GM10248 (cell line): ENCODE measurements around the gene GPS2.

ENCODE experiments used
- CTCF ChIA-PET: fragments of 300-600 bp; sonication (Branson Sonifier 250); formaldehyde crosslinking; extraction: SDS; loops from one replicate; lab custom pipeline; 2021; ENCODE audit warnings: antibody characterized with exemption; lab: Yijun Ruan, JAX
- POLR2A ChIA-PET: fragments of 350-650 bp; sonication (Branson Sonifier 250); formaldehyde crosslinking; extraction: SDS; loops from one replicate; lab custom pipeline; 2020; ENCODE audit warnings: antibody characterized with exemption; lab: Yijun Ruan, JAX
- DNase-seq: peaks from one replicate; pipeline ENCODE4 v3.0.0; 2012; ENCODE audit errors: extremely low spot score
- CTCF ChIP-seq: IDR thresholded peaks from 2 replicates; pipeline ENCODE4 v1.5.1; 2012; ENCODE audit warnings: mild to moderate bottlenecking, low read depth; ENCODE audit errors: extremely low read depth, missing control alignments, control extremely low read depth

Gene GPS2

GRCh38 chr17:7322520-7323194 lies 7.5 kb upstream of the GPS2 start:
- ChIA-PET POLR2A (no interaction called here), CTCF (interaction anchor here (0.8 to 3.6 kb wide), 3 partner anchors 8 to 22 kb away, joined by 3 to 32 read pairs (median 15); partner anchors contain the start of gene GPS2)
- TF ChIP-seq CTCF, result no peak
- DNase-seq, result no peak

DNA sequence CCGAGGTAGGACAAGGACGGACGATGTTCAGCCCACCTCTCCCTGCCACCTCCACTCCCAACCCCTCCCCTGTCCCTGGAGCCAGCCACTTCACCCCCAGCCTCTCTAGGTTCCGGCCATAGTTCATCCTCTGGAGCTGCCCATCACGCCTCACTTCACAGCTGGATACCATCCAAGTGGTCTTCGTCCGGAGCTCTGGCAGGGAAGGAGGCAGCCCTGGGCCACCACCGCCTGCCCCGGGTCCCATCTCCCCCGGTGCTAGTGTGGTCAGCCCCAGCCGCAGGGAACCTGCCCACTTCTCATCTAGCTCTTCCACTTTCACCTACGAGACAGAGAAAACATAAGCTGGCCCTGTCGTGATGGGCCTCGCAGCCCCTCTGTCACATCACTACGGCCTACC lies 6.3 kb upstream of the GPS2 start:
- TF ChIP-seq CTCF, result no peak
- POLR2A ChIA-PET, result interaction anchor here (0.6 kb wide), 1 partner anchor 48 kb away, joined by 4 read pairs; no protein-coding TSS in a partner anchor
- CTCF ChIA-PET, result interaction anchor here (0.8 to 1.7 kb wide), 4 partner anchors 8 to 25 kb away, joined by 3 to 6 read pairs (median 4); partner anchors contain the start of gene ACAP1

DNA sequence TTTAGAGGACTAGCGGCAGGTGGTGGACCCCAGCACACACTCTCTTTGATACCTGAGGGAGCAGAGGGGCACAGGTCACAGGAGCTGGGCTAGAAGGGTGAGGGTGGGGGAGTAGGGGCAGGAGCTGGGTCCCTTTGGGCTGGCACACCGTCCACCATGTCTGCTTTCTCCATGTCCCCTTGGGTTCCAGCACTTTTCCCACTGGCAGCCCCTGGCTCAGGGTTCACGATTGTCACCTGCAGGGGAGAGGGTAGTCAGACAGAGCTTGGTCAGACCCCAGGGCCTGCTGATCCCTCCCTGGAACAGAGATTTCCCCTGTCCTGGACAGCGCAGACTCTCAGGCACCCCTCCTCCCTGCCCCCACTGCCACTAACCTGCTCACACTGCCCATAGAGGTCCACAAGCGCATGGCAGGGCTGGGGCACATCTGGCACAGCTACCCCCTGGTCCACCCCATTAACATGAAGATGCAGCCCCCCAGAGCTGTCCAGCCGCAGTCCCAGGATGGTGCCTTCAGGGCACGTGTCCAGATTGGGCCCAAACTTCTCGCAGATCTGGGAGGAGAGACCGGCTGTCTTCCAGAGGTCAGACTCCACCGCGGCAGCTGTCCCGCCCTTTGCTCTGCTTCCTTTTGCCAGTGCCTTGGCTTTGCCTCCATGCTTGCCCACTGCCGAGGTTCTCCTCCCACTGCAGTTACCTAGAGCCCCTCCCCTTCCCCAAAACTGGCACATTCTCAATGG lies 3.1 kb upstream of the GPS2 start:
- ChIA-PET POLR2A (interaction anchor here (0.5 kb wide), 1 partner anchor 255 kb away, joined by 3 read pairs; no protein-coding TSS in a partner anchor), CTCF (interaction anchor here (0.8 kb wide), 1 partner anchor 37 kb away, joined by 3 read pairs; the partner anchor contains the start of gene TMEM95)
- TF ChIP-seq CTCF, result no peak
- no peak for DNase-seq

More for the DNA sequence above, 6.3 kb upstream of the GPS2 start:
- DNase-seq, result no peak

DNA sequence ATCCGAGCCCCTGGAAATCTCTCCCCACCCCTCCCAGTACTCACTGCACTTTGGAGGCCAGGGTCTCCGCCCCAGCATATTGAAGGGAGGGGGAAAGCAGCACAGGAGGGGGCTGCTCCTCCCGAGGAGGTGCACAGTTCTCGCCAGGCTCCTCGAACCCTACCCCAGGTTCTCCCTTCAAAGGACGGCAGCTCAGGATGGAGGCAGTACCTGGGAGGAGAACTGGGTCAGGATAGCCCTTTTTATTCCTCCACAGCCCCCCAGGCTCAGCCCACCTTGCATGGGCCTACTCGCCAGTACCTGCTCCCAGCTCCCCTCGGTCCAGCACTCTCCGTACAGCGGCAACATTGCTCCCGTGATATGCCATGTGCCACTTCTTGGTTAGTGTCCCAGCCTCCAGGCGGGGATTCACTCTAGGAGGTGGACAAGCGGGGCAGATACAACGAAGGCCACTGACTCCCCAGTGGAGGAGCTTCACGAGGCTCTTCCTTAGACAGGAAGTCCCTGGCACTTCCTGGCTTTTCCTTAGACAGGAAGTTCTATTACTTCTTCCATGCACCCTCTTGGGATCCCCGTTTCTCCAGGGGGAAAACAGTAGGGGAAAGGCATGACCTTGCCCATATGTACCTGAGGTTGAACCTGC lies 2.1 kb upstream of the GPS2 start:
- no peak for DNase-seq
- TF ChIP-seq CTCF, result no peak
- ChIA-PET CTCF (interaction anchor here (0.8 to 1.1 kb wide), 2 partner anchors 29 to 38 kb away, joined by 3 read pairs; partner anchors contain the start of gene TMEM95), POLR2A (interaction anchor here (0.7 kb wide), 1 partner anchor 13 kb away, joined by 3 read pairs; no protein-coding TSS in a partner anchor)

GRCh38 chr17:7315570-7316235 lies 543 bp upstream of the GPS2 start:
- TF ChIP-seq CTCF, result no peak
- no peak for DNase-seq
- POLR2A ChIA-PET, result interaction anchor here (0.5 to 1.3 kb wide), 2 partner anchors 10 to 14 kb away, joined by 4 to 6 read pairs; partner anchors contain the start of gene NEURL4
- CTCF ChIA-PET, result interaction anchor here (1.9 to 4.2 kb wide), 3 partner anchors 9 to 19 kb away, joined by 4 to 32 read pairs (median 19); no protein-coding TSS in a partner anchor
